Neural progenitor cell (in vitro differentiated cells): ENCODE results near the gene RBM8A.

Experiments used
- EZH2 ChIP-seq: fragments of 200-600 bp; sonication (generic); IDR thresholded peaks from 2 replicates; pipeline ENCODE4 v1.6.1; 2017; ENCODE audit warnings: antibody characterized with exemption, mild to moderate bottlenecking, moderate library complexity
- EZH2phosphoT487 ChIP-seq: fragments of 200-600 bp; sonication (generic); IDR thresholded peaks from 2 replicates; pipeline ENCODE4 v1.6.1; 2017; ENCODE audit warnings: antibody characterized with exemption
- TF ChIP-seq, protein P1 (sequence below): fragments of 200-600 bp; sonication (generic); IDR thresholded peaks from 2 replicates; pipeline ENCODE4 v1.5.1; 2017; ENCODE audit warnings: antibody characterized with exemption, mild to moderate bottlenecking

DNA sequence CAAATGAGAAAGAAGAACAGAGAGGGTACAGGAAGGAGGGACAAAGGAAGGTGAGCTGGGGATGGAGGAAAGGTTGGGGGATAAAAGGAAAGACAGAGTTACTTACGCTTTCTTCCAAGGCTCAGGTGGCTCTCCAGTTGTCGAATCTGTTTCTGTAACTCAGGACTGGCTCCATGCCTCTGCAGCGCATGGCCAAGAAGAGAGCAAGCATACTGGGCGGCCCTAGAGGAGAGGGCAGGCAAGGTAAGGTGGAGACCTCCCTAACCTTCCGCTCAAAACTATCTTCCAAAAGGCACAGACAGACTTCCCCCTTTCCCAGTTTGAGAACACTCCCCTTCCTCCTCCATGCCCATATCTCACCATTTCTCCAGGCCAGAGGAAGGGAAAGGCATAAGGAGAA is 9.7 kb downstream of the RBM8A start:
- TF ChIP-seq, protein P1, sequence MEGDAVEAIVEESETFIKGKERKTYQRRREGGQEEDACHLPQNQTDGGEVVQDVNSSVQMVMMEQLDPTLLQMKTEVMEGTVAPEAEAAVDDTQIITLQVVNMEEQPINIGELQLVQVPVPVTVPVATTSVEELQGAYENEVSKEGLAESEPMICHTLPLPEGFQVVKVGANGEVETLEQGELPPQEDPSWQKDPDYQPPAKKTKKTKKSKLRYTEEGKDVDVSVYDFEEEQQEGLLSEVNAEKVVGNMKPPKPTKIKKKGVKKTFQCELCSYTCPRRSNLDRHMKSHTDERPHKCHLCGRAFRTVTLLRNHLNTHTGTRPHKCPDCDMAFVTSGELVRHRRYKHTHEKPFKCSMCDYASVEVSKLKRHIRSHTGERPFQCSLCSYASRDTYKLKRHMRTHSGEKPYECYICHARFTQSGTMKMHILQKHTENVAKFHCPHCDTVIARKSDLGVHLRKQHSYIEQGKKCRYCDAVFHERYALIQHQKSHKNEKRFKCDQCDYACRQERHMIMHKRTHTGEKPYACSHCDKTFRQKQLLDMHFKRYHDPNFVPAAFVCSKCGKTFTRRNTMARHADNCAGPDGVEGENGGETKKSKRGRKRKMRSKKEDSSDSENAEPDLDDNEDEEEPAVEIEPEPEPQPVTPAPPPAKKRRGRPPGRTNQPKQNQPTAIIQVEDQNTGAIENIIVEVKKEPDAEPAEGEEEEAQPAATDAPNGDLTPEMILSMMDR: no peak
- TF ChIP-seq EZH2 (no peak), EZH2phosphoT487 (no peak)
